ENCODE measurements around the gene APBA2.

APBA2 gene

GRCh38 chr15:29018120-29018805, 132.5 kb downstream of the APBA2 start:
- Histone ChIP-seq H2AFZ (ENCODE audit: low read length) (no peak overlapping the region), H3K36me3 (ENCODE audit: insufficient read depth, low read length) (no peaks in the 10 kb centered on the region), H3K27ac (ENCODE audit: low read depth, low read length, poor library complexity, severe bottlenecking) (no peak overlapping the region), H3K4me2 (ENCODE audit: low read length) (no peak overlapping the region), H3K27me3 (ENCODE audit: insufficient read depth, low read length) (no peaks in the 10 kb centered on the region; the same call in 1 of the 2 replicates), H3K4me1 (ENCODE audit: insufficient read depth, low read length, severe bottlenecking) (no peaks in the 10 kb centered on the region), H3K4me3 (ENCODE audit: low read depth, low read length, poor library complexity, severe bottlenecking) (no peak overlapping the region), H3K9me2 (ENCODE audit: low read depth, low read length) (no peaks in the 10 kb centered on the region), H4K20me1 (ENCODE audit: insufficient read depth, low read length) (no peaks in the 10 kb centered on the region), H3K79me2 (ENCODE audit: insufficient read depth, low read length) (no peaks in the 10 kb centered on the region), H3F3A (ENCODE audit: insufficient read depth, low read length) (no peaks in the 10 kb centered on the region), H3K9me3 (ENCODE audit: low read length) (no peaks in the 10 kb centered on the region), H3K9ac (ENCODE audit: low read length) (no peak overlapping the region)
- TF ChIP-seq EZH2 (IDR thresholded peaks at IDR 0.05; ENCODE audit: borderline replicate concordance, low read length) (no peak), CTCF (IDR thresholded peaks at IDR 0.05; ENCODE audit: low read length) (no peak)

DNA sequence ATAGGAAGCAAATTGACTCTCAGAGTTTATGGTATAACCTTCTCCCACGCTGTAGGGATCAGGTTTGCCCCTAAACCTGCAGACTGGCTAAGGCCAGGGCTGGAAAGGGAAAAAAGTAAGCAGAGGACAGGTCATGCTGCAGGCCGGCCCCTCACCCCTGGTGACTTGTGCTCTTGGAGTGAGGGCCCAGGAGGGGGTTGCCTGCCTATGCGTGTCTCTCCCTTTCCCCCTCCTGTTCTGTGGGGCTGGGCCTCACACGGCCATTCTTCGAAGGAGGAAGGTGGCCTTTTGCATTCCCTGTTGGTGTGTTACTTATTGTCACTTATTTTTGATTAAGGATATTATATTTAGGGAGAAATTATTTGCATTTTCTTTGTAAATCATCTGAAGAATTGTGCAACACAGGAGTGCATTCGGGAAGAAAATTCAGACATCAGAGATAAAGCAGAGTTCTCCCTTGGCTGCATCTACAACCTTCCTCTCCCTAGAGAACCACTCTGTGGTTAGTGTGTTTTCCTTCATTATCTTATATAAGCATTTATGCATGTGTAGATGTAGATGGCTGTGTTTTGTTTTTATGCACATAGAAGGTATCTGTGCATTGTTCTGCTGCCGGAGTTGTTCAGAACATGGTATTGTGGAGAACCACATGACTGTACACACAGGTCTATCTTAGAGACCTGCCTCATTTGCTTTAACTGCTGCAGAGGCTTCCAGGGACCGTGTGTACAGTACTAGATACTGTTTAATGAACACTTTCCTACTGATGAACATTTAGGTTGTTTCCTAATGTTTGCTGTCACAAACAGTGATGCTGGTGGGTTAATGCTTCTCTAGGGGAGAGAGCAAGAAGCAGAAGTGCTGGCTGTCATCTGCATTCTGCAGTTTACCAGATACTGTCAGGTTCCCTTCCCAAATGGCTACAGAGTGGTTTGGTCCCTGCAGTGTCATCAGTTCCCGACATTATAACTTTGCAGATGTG, 133.5 kb downstream of the APBA2 start:
- Histone ChIP-seq H2AFZ (ENCODE audit: low read length) (no peak overlapping the region), H3K4me2 (ENCODE audit: low read length) (no peak overlapping the region), H3K9me2 (ENCODE audit: low read depth, low read length) (no peaks in the 10 kb centered on the region), H3K4me1 (ENCODE audit: insufficient read depth, low read length, severe bottlenecking) (no peaks in the 10 kb centered on the region), H3K27ac (ENCODE audit: low read depth, low read length, poor library complexity, severe bottlenecking) (no peak overlapping the region), H3K79me2 (ENCODE audit: insufficient read depth, low read length) (no peaks in the 10 kb centered on the region), H3K4me3 (ENCODE audit: low read depth, low read length, poor library complexity, severe bottlenecking) (no peak overlapping the region), H3K27me3 (ENCODE audit: insufficient read depth, low read length) (no peaks in the 10 kb centered on the region; the same call in 1 of the 2 replicates), H3F3A (ENCODE audit: insufficient read depth, low read length) (no peaks in the 10 kb centered on the region), H3K9me3 (ENCODE audit: low read length) (no peaks in the 10 kb centered on the region), H4K20me1 (ENCODE audit: insufficient read depth, low read length) (no peaks in the 10 kb centered on the region), H3K9ac (ENCODE audit: low read length) (no peak overlapping the region), H3K36me3 (ENCODE audit: insufficient read depth, low read length) (no peaks in the 10 kb centered on the region)
- TF ChIP-seq EZH2 (IDR thresholded peaks at IDR 0.05; ENCODE audit: borderline replicate concordance, low read length) = no peak
- no peak for TF ChIP-seq CTCF (IDR thresholded peaks at IDR 0.05; ENCODE audit: low read length)

DNA sequence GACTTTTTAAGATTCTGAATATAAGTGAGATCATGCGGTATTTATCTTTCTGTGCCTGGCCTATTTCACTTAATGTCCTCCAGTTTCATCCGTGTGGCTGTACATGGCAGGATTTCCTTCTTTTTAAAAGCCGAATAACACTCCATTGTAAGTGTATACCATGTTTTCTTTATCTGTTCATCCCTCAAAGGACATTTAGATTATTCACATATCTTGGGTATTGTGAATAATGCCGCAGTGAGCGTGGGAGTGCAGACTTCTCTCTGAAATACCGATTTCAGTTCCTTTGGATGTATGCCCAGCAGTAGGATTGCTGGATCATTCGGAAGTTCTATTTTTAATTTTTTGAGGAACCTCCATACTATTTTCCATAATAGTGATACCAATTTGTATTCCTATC, 136.1 kb downstream of the APBA2 start:
- Histone ChIP-seq H3K27ac (ENCODE audit: low read depth, low read length, poor library complexity, severe bottlenecking) (no peak overlapping the region), H3K4me3 (ENCODE audit: low read depth, low read length, poor library complexity, severe bottlenecking) (no peak overlapping the region), H3K9me2 (ENCODE audit: low read depth, low read length) (no peaks in the 10 kb centered on the region), H3K9ac (ENCODE audit: low read length) (no peak overlapping the region), H3K79me2 (ENCODE audit: insufficient read depth, low read length) (no peaks in the 10 kb centered on the region), H3K36me3 (ENCODE audit: insufficient read depth, low read length) (no peaks in the 10 kb centered on the region), H3K27me3 (ENCODE audit: insufficient read depth, low read length) (no peaks in the 10 kb centered on the region), H3F3A (ENCODE audit: insufficient read depth, low read length) (no peaks in the 10 kb centered on the region), H3K4me2 (ENCODE audit: low read length) (no peak overlapping the region), H3K9me3 (ENCODE audit: low read length) (no peaks in the 10 kb centered on the region), H2AFZ (ENCODE audit: low read length) (no peak overlapping the region), H4K20me1 (ENCODE audit: insufficient read depth, low read length) (no peaks in the 10 kb centered on the region), H3K4me1 (ENCODE audit: insufficient read depth, low read length, severe bottlenecking) (no peaks in the 10 kb centered on the region)
- TF ChIP-seq CTCF (IDR thresholded peaks at IDR 0.05; ENCODE audit: low read length) = no peak

Data from OCI-LY1 (cell line).